IMR-90 (cell line): ENCODE data around the gene LHFPL6. TPM values are rescaled to one million over a fixed set of nuclear protein-coding genes. Genes with fewer than 3 reads are reported as not detected.

Experiments
- ATAC-seq: fragments of 200-7000 bp; cut with Tn5 transposase; 2 replicates; pipeline ENCODE4 v1.9.1; 2020; ENCODE audit warnings: low read depth, mild to moderate bottlenecking, moderate library complexity
- BruUV-seq: library from RNA; stranded (reverse); fragments of 400-500 nt; replicated peaks from 2 replicates; lab custom pipeline; 2021; lab: Mats Ljungman, UMichigan
- CTCF ChIA-PET: fragments of 300-600 bp; formaldehyde crosslinking; extraction: SDS; loops from one replicate; lab custom pipeline; 2021; ENCODE audit warnings: antibody characterized with exemption; lab: Yijun Ruan, JAX
- POLR2A ChIA-PET: fragments of 300-600 bp; sonication (Branson Sonifier 250); formaldehyde crosslinking; loops from one replicate; lab custom pipeline; 2022; ENCODE audit warnings: antibody characterized with exemption; ENCODE audit not compliant: unreplicated experiment; lab: Charles Lee
- DNase-seq: peaks from one replicate; pipeline ENCODE4 v3.0.0; 2013
- H2AFZ ChIP-seq: replicated peaks from 2 replicates; pipeline ENCODE3; 2013; ENCODE audit warnings: low read length, mild to moderate bottlenecking; ENCODE audit not compliant: poor library complexity
- H2AK5ac ChIP-seq: 2 replicates; pipeline ENCODE4 v1.6.1; 2013; ENCODE audit warnings: low read depth, low read length, inconsistent platforms
- H2AK9ac ChIP-seq: replicated peaks from 2 replicates; pipeline ENCODE3; 2013; ENCODE audit warnings: mild to moderate bottlenecking, low read depth, low read length, moderate library complexity; ENCODE audit not compliant: poor library complexity
- H2BK120ac ChIP-seq: 2 replicates; pipeline ENCODE4 v1.6.1; 2013; ENCODE audit warnings: low read depth, low read length, inconsistent platforms
- H2BK15ac ChIP-seq: 3 replicates; pipeline ENCODE4 v1.6.1; 2013; ENCODE audit warnings: low read depth, low read length, inconsistent platforms
- H2BK20ac ChIP-seq: 2 replicates; pipeline ENCODE4 v1.6.1; 2013; ENCODE audit warnings: low read depth, mild to moderate bottlenecking, inconsistent platforms, low read length, moderate library complexity
- H2BK5ac ChIP-seq: 2 replicates; pipeline ENCODE4 v1.6.1; 2013; ENCODE audit warnings: mild to moderate bottlenecking, low read depth, low read length, inconsistent platforms; ENCODE audit not compliant: poor library complexity, severe bottlenecking
- H3K14ac ChIP-seq: replicated peaks from 2 replicates; pipeline ENCODE4 v1.6.1; 2013; ENCODE audit warnings: low read depth, low read length, inconsistent platforms
- H3K18ac ChIP-seq: 2 replicates; pipeline ENCODE4 v1.6.1; 2013; ENCODE audit warnings: low read depth, low read length, control low read depth
- H3K23ac ChIP-seq: 2 replicates; pipeline ENCODE4 v1.6.1; 2013; ENCODE audit warnings: low read depth, low read length, inconsistent platforms
- H3K27ac ChIP-seq: 2 replicates; pipeline ENCODE4 v1.5.1; 2013; ENCODE audit warnings: mild to moderate bottlenecking, control low read depth, low read length; ENCODE audit not compliant: insufficient read depth
- H3K27me3 ChIP-seq: 2 replicates; pipeline ENCODE4 v1.6.1; 2013; ENCODE audit warnings: low read length; ENCODE audit not compliant: control insufficient read depth, insufficient read depth
- H3K36me3 ChIP-seq: 2 replicates; pipeline ENCODE4 v1.6.1; 2013; ENCODE audit warnings: low read length, mixed read lengths; ENCODE audit not compliant: control insufficient read depth, insufficient read depth
- H3K4ac ChIP-seq: 2 replicates; pipeline ENCODE4 v1.6.1; 2013; ENCODE audit warnings: low read depth, low read length, inconsistent platforms
- H3K4me1 ChIP-seq: 2 replicates; pipeline ENCODE4 v1.6.1; 2013; ENCODE audit warnings: low read length, mixed read lengths; ENCODE audit not compliant: control insufficient read depth, insufficient read depth
- H3K4me2 ChIP-seq: 2 replicates; pipeline ENCODE4 v1.6.1; 2013; ENCODE audit warnings: low read depth, mild to moderate bottlenecking, control low read depth, low read length, moderate library complexity
- H3K4me3 ChIP-seq: 2 replicates; pipeline ENCODE4 v1.5.1; 2013; ENCODE audit warnings: low read depth, mild to moderate bottlenecking, control low read depth, low read length, moderate library complexity; ENCODE audit not compliant: insufficient read depth
- H3K56ac ChIP-seq: 2 replicates; pipeline ENCODE4 v1.6.1; 2013; ENCODE audit warnings: low read length, inconsistent platforms; ENCODE audit not compliant: insufficient read depth; ENCODE audit errors: extremely low read depth
- H3K79me1 ChIP-seq, 2 experiments: 2 replicates each; pipeline ENCODE4 v1.6.1; 2013; ENCODE audit warnings: low read length in 2 of 2, inconsistent platforms in 1 of 2, low read depth in 1 of 2
- H3K9ac ChIP-seq: 2 replicates; pipeline ENCODE4 v1.6.1; 2013; ENCODE audit warnings: low read depth, low read length, control low read depth
- H3K9me1 ChIP-seq: 2 replicates; pipeline ENCODE4 v1.6.1; 2013; ENCODE audit warnings: low read length, inconsistent platforms; ENCODE audit not compliant: insufficient read depth
- H3K9me3 ChIP-seq: 2 replicates; pipeline ENCODE4 v1.6.1; 2013; ENCODE audit warnings: low read length; ENCODE audit not compliant: control insufficient read depth, insufficient read depth
- H4K20me1 ChIP-seq: 2 replicates; pipeline ENCODE4 v1.6.1; 2013; ENCODE audit warnings: low read length, inconsistent platforms; ENCODE audit not compliant: insufficient read depth
- H4K5ac ChIP-seq: 2 replicates; pipeline ENCODE4 v1.6.1; 2013; ENCODE audit warnings: mild to moderate bottlenecking, low read depth, low read length, control low read depth
- H4K8ac ChIP-seq, 2 experiments: 2 replicates each; pipeline ENCODE4 v1.6.1; 2013; ENCODE audit warnings: low read depth in 2 of 2, low read length in 2 of 2, control low read depth in 1 of 2, inconsistent platforms in 1 of 2
- H4K91ac ChIP-seq: 2 replicates; pipeline ENCODE4 v1.6.1; 2013; ENCODE audit warnings: low read depth, low read length, inconsistent platforms; ENCODE audit not compliant: insufficient read depth
- BHLHE40 ChIP-seq: fragments of 150-350 bp; IDR thresholded peaks from 2 replicates; pipeline ENCODE4 v1.6.1; 2016; ENCODE audit warnings: mild to moderate bottlenecking, low read depth, low read length
- CTCF ChIP-seq: conservative IDR thresholded peaks from 2 replicates; pipeline ENCODE4 v1.5.1; 2012; ENCODE audit warnings: mild to moderate bottlenecking, low read depth, low read length, improper control_type of control experiment
- MXI1 ChIP-seq: IDR thresholded peaks from 2 replicates; pipeline ENCODE4 v1.6.1; 2012; ENCODE audit warnings: low read depth, mild to moderate bottlenecking, low read length, moderate library complexity, borderline replicate concordance
- NFE2L2 ChIP-seq: fragments of 150-350 bp; IDR thresholded peaks from 2 replicates; pipeline ENCODE4 v1.6.1; 2016; ENCODE audit warnings: low read depth, mild to moderate bottlenecking, low read length
- POLR2A ChIP-seq: IDR thresholded peaks from 2 replicates; pipeline ENCODE4 v1.6.1; 2012; ENCODE audit warnings: mild to moderate bottlenecking, low read depth, low read length
- RFX5 ChIP-seq: IDR thresholded peaks from 2 replicates; pipeline ENCODE4 v1.8.0; 2012; ENCODE audit warnings: low read depth, mild to moderate bottlenecking, low read length, moderate library complexity
- WGBS, 2 experiments: methylation state at CpG; one replicate each; pipeline versions ENCODE4 v1.1.5 to v1.1.7; 2013; ENCODE audit warnings: missing lambda C conversion rate in 2 of 2; ENCODE audit not compliant: insufficient read length in 1 of 2; ENCODE audit errors: extremely low coverage in 2 of 2; 5-methylcytosine and 5-hydroxymethylcytosine counted together
- dilution Hi-C: fragments of 300-500 bp; cut with HindIII; formaldehyde crosslinking; loops from one replicate; pipeline ENCODE4 v1.14.3; 2018; ENCODE audit warnings: low sequenced_read_pairs; ENCODE audit not compliant: unreplicated experiment
- in situ Hi-C: fragments of 300-500 bp; cut with MboI; formaldehyde crosslinking; loops from 3 replicates; pipeline ENCODE4 v1.14.3; 2019; ENCODE audit warnings: low sequenced_read_pairs, inconsistent platforms, mixed read lengths
- intact Hi-C: fragments of 100-400 bp; cut with micrococcal nuclease; formaldehyde crosslinking; loops from 2 replicates; pipeline ENCODE4 v1.10.0; 2022
- polyA plus RNA-seq, 3 experiments: library from polyadenylated mRNA; depleted of rRNA; stranded (reverse); fragments of >200 nt; gene quantifications; 2 replicates each; pipeline ENCODE4 v1.2.3, GENCODE V29; 2012; ENCODE audit warnings: low replicate concordance in 1 of 3
- total RNA-seq: library from RNA; depleted of rRNA; stranded (reverse); fragments of >200 nt; gene quantifications from 2 replicates; pipeline ENCODE4 v1.2.3, GENCODE V29; 2012

The LHFPL6 gene
- total and polyA plus RNA-seq, 2 of the 4 experiments (the other 2 are of a cell fraction): 24.7 to 36.1 TPM

- Histone ChIP-seq H3K9me1 (peaks cover 3% of the 10 kb centered on the region; the same call in 1 of the 2 replicates), H3K18ac (no peak overlapping the region), H3K4me3 (no peak overlapping the region), H3K4me2 (no peak overlapping the region), H4K5ac (no peak overlapping the region), H4K8ac (no peak overlapping the region), H3K4ac (no peak overlapping the region), H4K91ac (no peak overlapping the region), H3K23ac (no peak overlapping the region), H3K27me3 (no peaks in the 10 kb centered on the region), H2AK5ac (no peak overlapping the region), H3K4me1 (no peaks in the 10 kb centered on the region; the same call in 1 of the 2 replicates), H2BK20ac (no peak overlapping the region), H3K9me3 (no peaks in the 10 kb centered on the region), H2AK9ac (no peak overlapping the region), H3K27ac (no peak overlapping the region), H4K20me1 (no peaks in the 10 kb centered on the region), H2AFZ (no peak overlapping the region), H2BK120ac (no peak overlapping the region), H3K56ac (no peak overlapping the region), H3K79me1 (peaks cover 8 to 23% of the 10 kb centered on the region in 2 experiments; a peak in 3 of 4 replicates), H3K36me3 (no peaks in the 10 kb centered on the region), H3K9ac (no peak overlapping the region), H3K14ac (no peak overlapping the region), H2BK5ac (no peak overlapping the region), H2BK15ac (no peak overlapping the region)
- intact Hi-C loops: no loop called here
- in situ Hi-C loops: no loop called here
- ChIA-PET POLR2A (no interaction called here), CTCF (no interaction called here)
- TF ChIP-seq RFX5: no peak
- TF ChIP-seq BHLHE40: no peak
- no peak for TF ChIP-seq NFE2L2
- no peak for TF ChIP-seq CTCF
- TF ChIP-seq MXI1: no peak
- TF ChIP-seq POLR2A: no peak
- no peak for DNase-seq
- BruUV-seq: no TSS peak
- WGBS, 2 experiments: no CpG with 5 or more reads among the region's 2 CpGs
- dilution Hi-C loops: no loop called here
- no peak for ATAC-seq
Observed at GRCh38 chr13:39444866-39445265, 158.1 kb downstream of the LHFPL6 start.
